GM10266 (cell line): ENCODE results near the gene KNTC1.
"Not testable (repeated sequence)": the region's sequence is repeated elsewhere in the genome, so short reads cannot be mapped to it uniquely, and the experiment has no call there.

Experiments used
- DNase-seq: peaks from one replicate; pipeline ENCODE4 v3.0.0; 2012; ENCODE audit errors: extremely low spot score
- TF ChIP-seq, protein P1 (sequence below): IDR thresholded peaks from 2 replicates; pipeline ENCODE4 v1.5.1; 2012; ENCODE audit warnings: mild to moderate bottlenecking, low read depth; ENCODE audit not compliant: control insufficient read depth, insufficient read depth; ENCODE audit errors: missing control alignments

Gene KNTC1

DNA sequence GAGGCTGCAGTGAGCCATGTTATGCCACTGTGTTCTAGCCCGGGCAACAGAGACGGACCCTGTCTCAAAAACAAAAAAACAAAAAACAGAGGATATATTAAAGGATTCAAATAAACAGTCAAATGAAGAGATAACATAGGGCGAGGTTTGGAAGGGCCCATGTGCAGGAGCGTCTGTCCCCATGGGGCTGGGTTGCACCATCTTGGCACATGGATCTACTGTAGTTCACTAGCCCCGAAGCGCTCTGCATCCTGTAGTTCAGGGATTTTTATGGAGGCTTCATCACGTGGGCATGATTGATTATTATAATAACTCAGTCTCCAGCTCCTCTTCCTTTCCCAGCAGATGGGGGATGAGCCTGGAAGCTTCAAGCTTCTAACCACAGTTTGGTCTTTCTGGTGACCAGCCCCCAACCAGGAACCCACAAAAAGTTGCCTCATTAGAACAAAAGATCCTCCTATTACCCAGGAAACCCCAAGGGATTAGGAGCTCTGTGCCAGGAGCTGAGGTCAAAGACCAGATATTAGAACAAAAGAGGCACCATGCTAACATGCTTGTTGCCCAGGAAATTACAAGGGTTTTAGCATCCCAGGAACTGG lies 116.3 kb downstream of the KNTC1 start:
- no peak for DNase-seq
- TF ChIP-seq, protein P1, sequence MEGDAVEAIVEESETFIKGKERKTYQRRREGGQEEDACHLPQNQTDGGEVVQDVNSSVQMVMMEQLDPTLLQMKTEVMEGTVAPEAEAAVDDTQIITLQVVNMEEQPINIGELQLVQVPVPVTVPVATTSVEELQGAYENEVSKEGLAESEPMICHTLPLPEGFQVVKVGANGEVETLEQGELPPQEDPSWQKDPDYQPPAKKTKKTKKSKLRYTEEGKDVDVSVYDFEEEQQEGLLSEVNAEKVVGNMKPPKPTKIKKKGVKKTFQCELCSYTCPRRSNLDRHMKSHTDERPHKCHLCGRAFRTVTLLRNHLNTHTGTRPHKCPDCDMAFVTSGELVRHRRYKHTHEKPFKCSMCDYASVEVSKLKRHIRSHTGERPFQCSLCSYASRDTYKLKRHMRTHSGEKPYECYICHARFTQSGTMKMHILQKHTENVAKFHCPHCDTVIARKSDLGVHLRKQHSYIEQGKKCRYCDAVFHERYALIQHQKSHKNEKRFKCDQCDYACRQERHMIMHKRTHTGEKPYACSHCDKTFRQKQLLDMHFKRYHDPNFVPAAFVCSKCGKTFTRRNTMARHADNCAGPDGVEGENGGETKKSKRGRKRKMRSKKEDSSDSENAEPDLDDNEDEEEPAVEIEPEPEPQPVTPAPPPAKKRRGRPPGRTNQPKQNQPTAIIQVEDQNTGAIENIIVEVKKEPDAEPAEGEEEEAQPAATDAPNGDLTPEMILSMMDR: no peak

DNA sequence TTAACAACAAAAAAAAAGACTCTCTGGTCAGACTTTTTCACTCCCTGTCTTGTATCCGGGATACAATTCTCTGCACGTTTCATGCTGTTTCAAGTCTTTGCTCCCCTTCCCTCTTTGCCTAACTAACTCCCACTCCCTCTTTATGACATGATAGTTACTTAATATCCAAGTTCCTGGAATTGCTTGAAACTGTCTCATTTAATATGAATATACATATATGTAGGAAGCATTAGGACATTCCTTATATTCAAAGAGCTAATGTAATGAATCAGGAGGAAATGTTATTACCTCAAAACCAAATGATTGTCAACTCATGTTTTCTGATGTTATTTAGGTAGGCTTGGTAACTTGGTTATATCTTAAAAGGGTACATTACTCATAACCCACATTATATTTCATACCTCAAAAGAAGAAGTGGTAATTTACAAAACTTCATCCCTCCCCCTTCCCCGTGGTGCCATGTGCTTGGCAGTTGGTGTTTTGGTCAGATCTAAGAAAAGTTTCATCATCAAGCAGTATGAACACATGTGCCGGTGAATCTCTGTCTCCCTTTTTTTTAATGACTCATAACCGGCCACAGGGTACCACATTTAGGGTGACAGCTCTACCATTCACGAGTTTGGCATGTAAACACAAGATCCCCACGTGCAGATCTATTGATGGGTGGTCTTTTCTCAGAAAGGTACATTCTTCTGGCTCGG lies 119.6 kb downstream of the KNTC1 start:
- peak; percentile 58 for DNase-seq
- TF ChIP-seq, protein P1: no peak

DNA sequence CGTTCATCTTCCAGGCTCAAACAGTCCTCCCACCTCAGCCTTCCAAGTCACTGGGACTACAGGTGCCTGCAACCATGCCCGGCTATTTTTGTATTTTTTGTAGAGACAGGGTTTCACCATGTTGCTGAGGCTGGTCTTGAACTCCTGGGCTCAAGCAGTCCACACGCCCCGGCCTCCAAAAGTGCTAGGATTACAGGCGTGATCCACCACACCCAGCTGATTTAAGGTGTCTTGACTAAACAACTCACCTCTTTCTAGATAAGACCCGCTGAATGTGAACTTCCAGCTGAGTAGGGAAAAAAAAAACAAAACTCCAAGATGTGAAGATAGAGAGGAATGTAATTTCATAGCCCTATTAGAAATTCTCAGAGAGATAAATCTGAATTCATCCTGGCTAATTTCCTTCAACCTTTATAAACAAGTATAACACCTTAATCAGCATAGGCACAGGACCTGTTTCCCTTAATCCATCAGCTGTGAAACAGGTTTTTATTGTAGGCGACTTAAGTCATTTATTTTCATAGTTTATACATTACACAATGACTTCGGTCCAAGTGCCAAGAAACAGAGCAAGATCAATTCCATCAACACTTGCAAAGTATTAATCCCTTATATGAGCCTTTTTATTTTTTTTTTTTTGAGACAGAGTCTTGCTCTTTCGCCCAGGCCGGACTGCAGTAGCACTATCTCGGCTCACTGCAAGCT lies 124.6 kb downstream of the KNTC1 start:
- TF ChIP-seq, protein P1: no peak
- no peak for DNase-seq

DNA sequence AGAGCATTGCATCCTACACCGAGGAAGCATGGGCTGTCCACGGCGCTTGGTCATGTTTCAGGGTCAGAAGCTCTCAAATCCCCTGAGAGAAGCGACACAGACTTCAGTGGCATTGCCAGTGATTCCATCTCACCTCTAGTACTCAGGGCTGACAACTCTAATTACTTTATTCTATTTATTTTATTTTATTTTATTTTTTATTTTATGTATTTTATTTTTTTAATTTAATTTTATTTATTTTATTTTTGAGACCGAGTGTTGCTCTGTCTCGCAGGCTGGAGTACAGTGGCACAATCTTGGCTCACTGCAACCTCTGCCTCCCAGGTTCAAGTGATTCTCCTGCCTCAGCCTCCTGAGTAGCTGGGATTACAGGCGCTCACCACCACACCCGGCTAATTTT lies 126.2 kb downstream of the KNTC1 start:
- not testable (repeated sequence) for DNase-seq

DNA sequence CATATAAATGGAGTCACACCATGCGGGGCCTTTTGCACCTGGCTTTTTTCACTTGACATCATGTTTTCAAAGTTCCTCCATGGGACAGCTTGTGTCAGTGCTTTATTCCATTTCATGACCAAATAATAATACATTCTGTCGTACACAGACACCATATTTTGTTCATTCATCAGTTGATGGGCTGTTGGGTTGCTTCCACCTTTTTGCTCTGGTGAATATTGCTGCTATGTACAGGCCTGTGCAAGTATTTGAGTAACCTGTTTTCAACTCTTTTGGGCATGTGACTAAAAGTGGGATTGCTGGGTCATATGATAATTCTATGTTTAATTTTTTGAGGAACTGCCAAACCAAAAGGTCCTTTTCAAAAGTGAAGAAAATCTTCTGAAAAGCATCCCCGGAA lies 129.2 kb downstream of the KNTC1 start:
- DNase-seq: no peak
- TF ChIP-seq, protein P1: no peak

DNA sequence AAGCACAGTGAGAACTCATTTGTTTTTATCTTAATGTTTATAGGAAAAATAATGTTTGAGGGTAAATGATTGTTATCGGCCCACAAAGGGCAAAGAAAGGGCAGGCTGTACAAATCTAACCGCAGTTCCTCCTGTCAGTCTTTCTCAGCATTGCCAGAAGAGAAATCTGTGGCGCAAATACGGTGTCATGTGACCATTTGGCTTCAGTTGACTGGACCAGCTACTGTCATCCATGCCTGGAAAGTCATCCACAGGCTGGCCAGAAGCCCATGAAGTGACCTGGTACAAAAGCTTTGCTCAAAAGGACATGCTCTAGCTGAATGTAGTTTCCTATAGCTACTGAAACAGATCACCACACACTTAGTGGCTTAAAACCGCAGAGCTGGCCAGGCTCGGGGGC lies 132.5 kb downstream of the KNTC1 start:
- no peak for DNase-seq
- TF ChIP-seq, protein P1: no peak

DNA sequence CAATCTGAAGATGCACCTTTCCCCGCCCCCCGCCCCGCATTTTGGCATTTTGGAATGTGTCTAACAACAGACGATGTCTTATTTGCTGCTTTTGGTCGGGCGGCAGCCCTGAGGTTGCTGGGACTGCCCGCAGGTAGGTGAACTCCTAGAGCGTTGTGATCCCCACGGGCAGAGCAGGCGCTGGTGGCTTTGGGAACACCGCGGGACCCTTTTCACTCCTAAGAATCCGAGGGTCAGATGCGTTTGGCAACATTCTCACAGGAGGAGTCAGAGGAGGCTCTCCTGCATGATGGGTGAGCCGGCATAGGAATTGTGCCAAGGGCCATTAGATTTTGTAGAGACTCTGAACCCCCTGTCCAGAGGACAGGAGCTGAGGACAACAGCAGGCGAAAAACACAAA lies 134.2 kb downstream of the KNTC1 start:
- no peak for DNase-seq
- TF ChIP-seq, protein P1: no peak
